GM19455 (cell line): ENCODE results near the gene DENND1A.
"Not testable (repeated sequence)": the region's sequence is repeated elsewhere in the genome, so short reads cannot be mapped to it uniquely, and the experiment has no call there.

Experiments
- ATAC-seq: cut with Tn5 transposase; IDR thresholded peaks from one replicate; pipeline ENCODE4 v1.9.1; 2021; ENCODE audit not compliant: unreplicated experiment

DENND1A gene

GRCh38 chr9:123334639-123335038 is 595.3 kb downstream of the DENND1A start:
- ATAC-seq: no peak

DNA sequence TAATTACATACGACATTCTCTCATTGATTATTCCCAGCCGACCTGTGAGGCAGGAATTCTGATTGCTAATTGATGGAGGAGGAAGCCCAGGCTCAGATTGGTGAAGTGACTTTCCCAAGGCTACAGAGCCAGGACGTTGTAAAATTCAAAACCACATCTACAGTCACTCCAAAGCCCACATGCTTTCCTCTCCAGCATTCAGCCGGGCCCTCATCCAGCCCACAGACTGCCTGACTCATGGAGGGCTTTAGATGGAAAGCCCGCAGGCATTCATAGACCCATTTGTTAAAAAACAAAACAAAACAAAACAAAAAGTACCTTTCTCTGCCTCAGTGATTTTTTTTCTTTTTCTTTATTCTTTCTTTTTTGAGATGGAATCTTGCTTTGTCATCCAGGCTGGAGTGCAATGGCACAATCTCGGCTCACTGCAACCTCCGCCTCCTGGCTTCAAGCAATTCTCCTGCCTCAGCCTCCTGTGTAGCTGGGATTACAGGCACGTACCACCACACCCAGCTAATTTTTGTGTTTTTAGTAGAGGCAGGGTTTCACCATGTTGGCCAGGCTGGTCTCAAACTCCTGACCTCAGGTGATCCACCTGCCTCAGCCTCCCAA is 596.8 kb downstream of the DENND1A start:
- not testable (repeated sequence) for ATAC-seq

- ATAC-seq: no peak
Observed at GRCh38 chr9:123331346-123332060, 598.4 kb downstream of the DENND1A start.
